H9 (cell line): ENCODE measurements around the gene CHCHD4. TPM values are rescaled to one million over a fixed set of nuclear protein-coding genes. Genes with fewer than 3 reads are reported as not detected.

Experiments
- DNase-seq: peaks from one replicate; pipeline ENCODE4 v3.0.0-alpha.2; 2017
- H2AFZ ChIP-seq: one replicate; pipeline ENCODE4 v1.6.1; 2013; ENCODE audit warnings: mild to moderate bottlenecking, low read length, control low read depth, moderate library complexity
- H2AK5ac ChIP-seq: 2 replicates; pipeline ENCODE4 v1.6.1; 2013; ENCODE audit warnings: low read length, control low read depth, mixed read lengths; ENCODE audit not compliant: insufficient read length
- H2BK120ac ChIP-seq: one replicate; pipeline ENCODE4 v1.6.1; 2013; ENCODE audit warnings: low read depth, mild to moderate bottlenecking, low read length, control low read depth, inconsistent platforms; ENCODE audit not compliant: poor library complexity, severe bottlenecking
- H2BK12ac ChIP-seq: 2 replicates; pipeline ENCODE4 v1.6.1; 2013; ENCODE audit warnings: low read length, control low read depth, mixed read lengths, low read depth; ENCODE audit not compliant: insufficient read length
- H2BK15ac ChIP-seq: 2 replicates; pipeline ENCODE4 v1.6.1; 2013; ENCODE audit warnings: low read depth, low read length, control low read depth
- H2BK20ac ChIP-seq: one replicate; pipeline ENCODE4 v1.6.1; 2013; ENCODE audit warnings: low read depth, mild to moderate bottlenecking, low read length, control low read depth, inconsistent platforms; ENCODE audit not compliant: poor library complexity, severe bottlenecking
- H2BK5ac ChIP-seq: 2 replicates; pipeline ENCODE4 v1.6.1; 2013; ENCODE audit warnings: low read length, control low read depth, mixed read lengths; ENCODE audit not compliant: insufficient read length
- H3K14ac ChIP-seq: 2 replicates; pipeline ENCODE4 v1.6.1; 2013; ENCODE audit warnings: low read length, control low read depth; ENCODE audit not compliant: insufficient read depth
- H3K18ac ChIP-seq: 2 replicates; pipeline ENCODE4 v1.6.1; 2013; ENCODE audit warnings: low read depth, mild to moderate bottlenecking, mixed read lengths, low read length, control low read depth; ENCODE audit not compliant: insufficient read length
- H3K23ac ChIP-seq: 2 replicates; pipeline ENCODE4 v1.6.1; 2013; ENCODE audit warnings: low read length, control low read depth, mixed read lengths, low read depth; ENCODE audit not compliant: insufficient read length
- H3K23me2 ChIP-seq: 2 replicates; pipeline ENCODE4 v1.6.1; 2013; ENCODE audit warnings: low read depth, mild to moderate bottlenecking, mixed read lengths, low read length, control low read depth; ENCODE audit not compliant: insufficient read length, poor library complexity, severe bottlenecking
- H3K27ac ChIP-seq: 2 replicates; pipeline ENCODE4 v1.5.1; 2013; ENCODE audit warnings: low read length, control low read depth, mixed read lengths, low read depth; ENCODE audit not compliant: insufficient read length
- H3K27me3 ChIP-seq: 2 replicates; pipeline ENCODE4 v1.6.1; 2013; ENCODE audit warnings: low read length, control low read depth, inconsistent platforms; ENCODE audit not compliant: insufficient read depth
- H3K4ac ChIP-seq: 2 replicates; pipeline ENCODE4 v1.6.1; 2013; ENCODE audit warnings: low read depth, mild to moderate bottlenecking, control low read depth, inconsistent platforms, low read length, moderate library complexity
- H3K4me1 ChIP-seq: 2 replicates; pipeline ENCODE4 v1.6.1; 2013; ENCODE audit warnings: low read length, control low read depth, inconsistent platforms; ENCODE audit not compliant: insufficient read depth
- H3K4me2 ChIP-seq: 2 replicates; pipeline ENCODE4 v1.6.1; 2013; ENCODE audit warnings: low read length, control low read depth, mixed read lengths; ENCODE audit not compliant: insufficient read length, insufficient read depth
- H3K56ac ChIP-seq: 2 replicates; pipeline ENCODE4 v1.6.1; 2013; ENCODE audit warnings: low read depth, mild to moderate bottlenecking, mixed read lengths, low read length, control low read depth; ENCODE audit not compliant: insufficient read length
- H3K79me1 ChIP-seq: 2 replicates; pipeline ENCODE4 v1.6.1; 2013; ENCODE audit warnings: low read depth, mild to moderate bottlenecking, moderate library complexity, low read length, control low read depth, inconsistent platforms; ENCODE audit not compliant: insufficient read depth, poor library complexity, severe bottlenecking
- H3K79me2 ChIP-seq: 2 replicates; pipeline ENCODE4 v1.6.1; 2013; ENCODE audit warnings: low read length, control low read depth, inconsistent platforms; ENCODE audit not compliant: insufficient read depth
- H3K9ac ChIP-seq: 2 replicates; pipeline ENCODE4 v1.6.1; 2013; ENCODE audit warnings: low read length, control low read depth, mixed read lengths; ENCODE audit not compliant: insufficient read length; ENCODE audit errors: extremely low read depth
- H3K9me3 ChIP-seq: one replicate; pipeline ENCODE4 v1.6.1; 2013; ENCODE audit warnings: low read depth, low read length, inconsistent platforms; ENCODE audit not compliant: control insufficient read depth
- H3T11ph ChIP-seq: one replicate; pipeline ENCODE4 v1.6.1; 2013; ENCODE audit warnings: mild to moderate bottlenecking, low read length, control low read depth, inconsistent platforms
- H4K20me1 ChIP-seq: one replicate; pipeline ENCODE4 v1.6.1; 2013; ENCODE audit not compliant: control insufficient read depth, insufficient read length, insufficient read depth
- H4K5ac ChIP-seq: 2 replicates; pipeline ENCODE4 v1.6.1; 2013; ENCODE audit warnings: low read depth, mild to moderate bottlenecking, mixed read lengths, low read length, control low read depth; ENCODE audit not compliant: insufficient read length
- H4K8ac ChIP-seq: replicated peaks from 2 replicates; pipeline ENCODE4 v1.6.1; 2013; ENCODE audit warnings: low read length, control low read depth, mixed read lengths, low read depth; ENCODE audit not compliant: insufficient read length
- H4K91ac ChIP-seq: 2 replicates; pipeline ENCODE4 v1.6.1; 2013; ENCODE audit warnings: low read depth, mild to moderate bottlenecking, moderate library complexity, mixed read lengths, low read length, control low read depth; ENCODE audit not compliant: insufficient read length
- H3K27ac Mint-ChIP-seq, 3 experiments: 2 replicates in 2 of 3; 3 replicates in 1 of 3; pipeline ENCODE4 v1.8.0; 2020 to 2021; ENCODE audit warnings: mixed read lengths in 3 of 3, mild to moderate bottlenecking in 1 of 3, moderate library complexity in 1 of 3
- H3K27me3 Mint-ChIP-seq: 2 replicates; pipeline ENCODE4 v1.8.0; 2021; ENCODE audit warnings: low read depth, mild to moderate bottlenecking, moderate library complexity, mixed read lengths
- H3K36me3 Mint-ChIP-seq, 3 experiments: 2 replicates in 2 of 3; 3 replicates in 1 of 3; pipeline ENCODE4 v1.8.0; 2020 to 2021; ENCODE audit warnings: low read depth in 3 of 3, mixed read lengths in 3 of 3; ENCODE audit not compliant: insufficient read depth in 1 of 3
- H3K4me1 Mint-ChIP-seq, 2 experiments: 2 replicates each; pipeline ENCODE4 v1.8.0; 2020; ENCODE audit warnings: mixed read lengths in 2 of 2
- H3K4me3 Mint-ChIP-seq, 2 experiments: 2 replicates in 1 of 2; 3 replicates in 1 of 2; pipeline ENCODE4 v1.8.0; 2020 to 2021; ENCODE audit warnings: mild to moderate bottlenecking in 2 of 2, mixed read lengths in 2 of 2, moderate library complexity in 1 of 2
- H3K9me3 Mint-ChIP-seq, 2 experiments: 2 replicates in 1 of 2; 3 replicates in 1 of 2; pipeline ENCODE4 v1.8.0; 2020; ENCODE audit warnings: mild to moderate bottlenecking in 2 of 2, mixed read lengths in 2 of 2, moderate library complexity in 1 of 2
- WGBS: extraction: QIAGEN DNeasy Blood & Tissue Kit; methylation state at CpG from one replicate; pipeline ENCODE4 v1.1.7; 2013; ENCODE audit warnings: missing lambda C conversion rate, low lambda C conversion rate, mixed read lengths; ENCODE audit not compliant: insufficient read length; ENCODE audit errors: extremely low coverage; 5-methylcytosine and 5-hydroxymethylcytosine counted together
- total RNA-seq: library from RNA; stranded (reverse); gene quantifications from 2 replicates; pipeline ENCODE4 v1.2.1, GENCODE V29; 2021
- TF ChIP-seq, protein P1 (sequence below): fragments of 200-600 bp; sonication (generic); conservative IDR thresholded peaks from 3 replicates; pipeline ENCODE4 v1.8.0; 2021; ENCODE audit warnings: antibody characterized with exemption, mild to moderate bottlenecking

CHCHD4 gene
- total RNA-seq, 1 experiment from 2014 or later, result 13.7 TPM

DNA sequence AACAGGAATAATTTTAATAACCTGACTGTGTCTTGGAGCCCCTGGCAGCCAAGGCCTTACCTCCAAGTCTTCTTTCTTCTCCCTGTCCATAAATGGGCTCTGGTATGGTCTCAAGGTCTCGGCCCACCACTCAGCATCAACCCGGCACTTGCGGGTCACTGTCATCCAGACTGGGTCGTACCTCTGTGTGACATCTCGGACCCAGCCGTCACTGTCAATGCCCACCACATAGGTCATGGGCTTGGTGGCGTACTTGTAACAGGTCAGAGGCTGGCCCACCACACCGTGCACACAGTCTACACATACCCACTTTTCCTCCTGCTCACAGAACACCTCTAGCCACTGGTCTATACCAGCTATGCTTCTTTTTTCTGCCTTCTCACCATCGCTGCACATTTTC, 33.3 kb upstream of the CHCHD4 start:
- Histone ChIP-seq H4K20me1 (no peaks in the 10 kb centered on the region), H4K5ac (no peak overlapping the region), H3K23me2 (no peaks in the 10 kb centered on the region), H3K23ac (no peak overlapping the region), H3K9me3 (no peaks in the 10 kb centered on the region), H3K4me1 (no peaks in the 10 kb centered on the region), H2AFZ (no peak overlapping the region), H3K79me2 (no peaks in the 10 kb centered on the region), H2AK5ac (no peak overlapping the region), H3K27me3 (no peaks in the 10 kb centered on the region), H2BK120ac (no peak overlapping the region), H3T11ph (no peak overlapping the region), H3K9ac (no peak overlapping the region), H3K79me1 (no peaks in the 10 kb centered on the region), H3K56ac (no peak overlapping the region), H3K4ac (no peak overlapping the region), H2BK20ac (no peak overlapping the region), H3K27ac (no peak overlapping the region), H3K14ac (no peak overlapping the region), H4K8ac (no peak overlapping the region), H2BK5ac (no peak overlapping the region), H4K91ac (no peak overlapping the region), H3K4me2 (no peak overlapping the region), H2BK12ac (no peak overlapping the region), H2BK15ac (no peak overlapping the region), H3K18ac (no peak overlapping the region)
- Mint-ChIP-seq H3K27me3 (no peaks in the 10 kb centered on the region), H3K4me3 (no peak overlapping the region), H3K4me1 (peaks cover 0 to 5% of the 10 kb centered on the region in 2 experiments; a peak in 1 of 4 replicates), H3K27ac (no peak overlapping the region), H3K36me3 (peaks cover 53 to 91% (median 89%) of the 10 kb centered on the region in 3 experiments), H3K9me3 (peaks cover 5 to 16% of the 10 kb centered on the region in 2 experiments; a peak in 4 of 5 replicates)
- no CpG with 5 or more reads among the region's 9 CpGs for WGBS
- DNase-seq, result no peak
- TF ChIP-seq, protein P1, sequence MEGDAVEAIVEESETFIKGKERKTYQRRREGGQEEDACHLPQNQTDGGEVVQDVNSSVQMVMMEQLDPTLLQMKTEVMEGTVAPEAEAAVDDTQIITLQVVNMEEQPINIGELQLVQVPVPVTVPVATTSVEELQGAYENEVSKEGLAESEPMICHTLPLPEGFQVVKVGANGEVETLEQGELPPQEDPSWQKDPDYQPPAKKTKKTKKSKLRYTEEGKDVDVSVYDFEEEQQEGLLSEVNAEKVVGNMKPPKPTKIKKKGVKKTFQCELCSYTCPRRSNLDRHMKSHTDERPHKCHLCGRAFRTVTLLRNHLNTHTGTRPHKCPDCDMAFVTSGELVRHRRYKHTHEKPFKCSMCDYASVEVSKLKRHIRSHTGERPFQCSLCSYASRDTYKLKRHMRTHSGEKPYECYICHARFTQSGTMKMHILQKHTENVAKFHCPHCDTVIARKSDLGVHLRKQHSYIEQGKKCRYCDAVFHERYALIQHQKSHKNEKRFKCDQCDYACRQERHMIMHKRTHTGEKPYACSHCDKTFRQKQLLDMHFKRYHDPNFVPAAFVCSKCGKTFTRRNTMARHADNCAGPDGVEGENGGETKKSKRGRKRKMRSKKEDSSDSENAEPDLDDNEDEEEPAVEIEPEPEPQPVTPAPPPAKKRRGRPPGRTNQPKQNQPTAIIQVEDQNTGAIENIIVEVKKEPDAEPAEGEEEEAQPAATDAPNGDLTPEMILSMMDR, result no peak
